HG03442 (cell line): ENCODE measurements around the gene ZNF497.
"Not testable (repeated sequence)": the region's sequence is repeated elsewhere in the genome, so short reads cannot be mapped to it uniquely, and the experiment has no call there.

Source experiments
- ATAC-seq: cut with Tn5 transposase; IDR thresholded peaks from one replicate; pipeline ENCODE4 v1.9.1; 2021; ENCODE audit warnings: mild to moderate bottlenecking, moderate library complexity; ENCODE audit not compliant: unreplicated experiment

ZNF497 gene

GRCh38 chr19:58350001-58350861, 12.3 kb downstream of the ZNF497 start:
- ATAC-seq: no peak

DNA sequence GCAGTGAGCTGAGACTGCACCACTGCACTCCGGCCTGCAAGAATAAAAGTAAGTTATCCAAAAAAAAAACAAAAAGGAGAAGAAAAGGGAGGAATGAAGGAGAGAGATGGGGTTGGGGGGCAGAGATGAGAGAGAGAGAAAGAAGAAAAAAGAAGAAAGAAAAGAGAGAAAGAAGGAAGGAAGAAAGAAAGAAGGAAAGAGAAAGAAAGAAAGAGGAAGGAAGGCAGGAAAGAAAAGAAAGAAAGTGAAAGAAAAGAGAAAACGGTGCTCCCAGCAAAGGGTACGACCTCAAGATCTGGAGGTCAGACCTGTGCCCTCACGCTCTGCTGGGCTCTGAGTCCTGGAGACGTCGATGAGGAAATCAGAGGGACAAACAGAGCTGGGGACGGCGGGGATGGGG, 13.0 kb downstream of the ZNF497 start:
- no peak for ATAC-seq

DNA sequence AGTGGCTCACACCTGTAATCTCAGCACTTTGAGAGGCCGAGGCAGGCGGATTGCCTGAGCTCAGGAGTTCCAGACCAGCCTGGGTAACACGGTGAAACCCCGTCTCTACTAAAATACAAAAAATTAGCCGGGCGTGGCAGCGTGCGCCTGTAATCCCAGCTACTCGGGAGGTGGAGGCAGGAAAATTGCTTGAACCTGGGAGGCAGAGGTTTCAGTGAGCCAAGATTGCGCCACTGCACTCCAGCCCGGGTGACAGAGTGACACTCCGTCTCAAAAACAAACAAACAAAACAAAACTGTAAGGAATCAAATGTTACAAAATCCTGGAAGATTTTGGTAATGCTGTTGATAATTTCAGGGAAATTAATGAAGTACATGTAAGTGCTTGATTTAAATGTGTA, 14.5 kb downstream of the ZNF497 start:
- ATAC-seq: not testable (repeated sequence)

DNA sequence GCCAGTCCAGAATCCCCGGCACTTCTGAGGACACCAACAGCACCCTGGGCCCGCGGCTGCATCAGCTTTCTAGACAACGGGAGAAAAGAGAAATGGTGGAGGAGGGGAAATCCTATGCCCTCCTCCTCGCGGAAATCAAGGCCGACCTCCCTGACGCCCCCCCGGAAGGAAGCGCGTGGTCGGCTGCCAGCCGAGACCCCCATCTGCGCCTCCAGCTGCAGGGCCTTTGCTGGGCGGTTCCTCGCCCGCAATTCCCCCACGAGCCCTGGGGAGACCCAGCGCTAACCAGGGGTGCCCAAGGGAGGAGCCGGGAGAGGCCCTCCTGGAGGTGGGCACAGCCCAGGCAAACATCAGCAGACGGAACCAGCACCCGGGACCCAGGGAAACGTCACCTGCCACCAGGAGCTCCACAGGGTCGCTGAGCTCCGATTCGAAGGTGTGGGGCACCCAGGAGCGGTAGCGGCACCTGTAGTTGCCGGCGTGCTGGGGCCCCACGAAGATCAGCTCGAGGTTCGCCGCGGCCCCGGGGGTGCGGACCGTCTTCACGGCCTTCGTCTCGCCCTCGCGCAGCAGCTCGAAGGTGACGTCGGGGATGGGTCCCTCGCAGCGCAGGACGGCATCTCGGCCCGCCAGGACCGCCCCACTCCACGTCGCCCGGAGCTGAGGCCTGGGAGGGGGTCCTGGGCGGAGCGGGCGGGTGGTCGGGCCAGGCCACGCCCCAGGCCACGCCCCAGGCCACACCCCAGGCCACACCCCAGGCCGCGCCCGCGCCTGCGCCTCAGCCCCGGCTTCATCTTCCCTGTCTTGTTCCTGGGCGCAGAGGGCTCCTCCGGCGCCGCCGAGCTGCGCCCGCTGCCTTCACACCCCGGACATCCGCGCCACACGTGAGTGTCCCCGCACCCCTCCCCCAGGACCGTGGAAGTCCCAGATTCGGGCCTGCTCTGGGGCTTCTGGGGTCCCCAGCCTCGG, 15.3 kb downstream of the ZNF497 start:
- ATAC-seq: peak; percentile 93

- no peak for ATAC-seq
These were observed 17.0 kb downstream of the ZNF497 start for GRCh38 chr19:58345558-58345957.

DNA sequence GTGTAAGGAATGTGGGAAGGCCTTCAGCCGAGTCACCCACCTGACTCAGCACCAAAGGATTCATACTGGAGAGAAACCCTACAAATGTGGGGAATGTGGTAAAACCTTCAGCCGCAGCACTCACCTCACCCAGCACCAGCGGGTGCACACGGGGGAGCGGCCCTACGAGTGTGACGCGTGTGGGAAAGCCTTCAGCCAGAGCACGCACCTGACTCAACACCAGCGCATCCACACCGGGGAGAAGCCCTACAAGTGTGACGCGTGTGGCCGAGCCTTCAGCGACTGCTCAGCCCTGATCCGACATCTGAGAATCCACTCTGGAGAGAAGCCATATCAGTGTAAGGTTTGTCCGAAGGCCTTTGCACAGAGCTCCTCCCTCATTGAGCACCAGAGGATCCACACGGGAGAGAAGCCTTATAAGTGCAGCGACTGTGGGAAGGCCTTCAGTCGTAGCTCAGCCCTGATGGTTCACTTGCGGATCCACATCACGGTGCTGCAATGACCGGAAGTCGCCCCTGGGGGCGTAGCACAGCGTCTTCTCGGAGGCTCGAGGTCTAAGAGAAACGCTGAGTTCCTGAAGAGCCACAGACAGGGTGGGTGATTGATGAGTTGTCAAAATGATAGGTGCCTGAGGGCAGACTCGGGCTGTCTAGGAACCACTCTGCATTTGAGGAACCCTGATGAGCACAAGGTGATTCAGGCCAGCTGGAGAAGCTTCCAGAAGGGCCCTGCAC, 23.6 kb downstream of the ZNF497 start:
- no peak for ATAC-seq

DNA sequence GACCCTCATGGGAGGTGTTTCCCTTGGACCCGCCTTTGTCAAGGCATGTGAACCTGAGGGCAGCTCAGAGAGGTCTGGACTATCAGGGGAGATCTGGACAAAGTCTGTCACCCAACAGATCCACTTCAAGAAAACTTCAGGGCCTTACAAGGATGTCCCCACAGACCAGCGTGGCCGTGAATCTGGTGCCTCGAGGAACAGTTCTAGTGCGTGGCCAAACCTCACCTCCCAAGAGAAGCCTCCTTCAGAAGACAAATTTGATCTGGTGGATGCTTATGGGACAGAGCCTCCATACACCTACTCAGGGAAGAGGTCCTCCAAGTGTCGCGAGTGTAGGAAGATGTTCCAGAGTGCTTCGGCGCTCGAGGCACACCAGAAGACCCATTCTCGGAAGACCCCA, 24.2 kb downstream of the ZNF497 start:
- no peak for ATAC-seq

GRCh38 chr19:58336820-58337219, 25.7 kb downstream of the ZNF497 start:
- no peak for ATAC-seq

- no peak for ATAC-seq
These were observed 26.3 kb downstream of the ZNF497 start for GRCh38 chr19:58336216-58336615.

DNA sequence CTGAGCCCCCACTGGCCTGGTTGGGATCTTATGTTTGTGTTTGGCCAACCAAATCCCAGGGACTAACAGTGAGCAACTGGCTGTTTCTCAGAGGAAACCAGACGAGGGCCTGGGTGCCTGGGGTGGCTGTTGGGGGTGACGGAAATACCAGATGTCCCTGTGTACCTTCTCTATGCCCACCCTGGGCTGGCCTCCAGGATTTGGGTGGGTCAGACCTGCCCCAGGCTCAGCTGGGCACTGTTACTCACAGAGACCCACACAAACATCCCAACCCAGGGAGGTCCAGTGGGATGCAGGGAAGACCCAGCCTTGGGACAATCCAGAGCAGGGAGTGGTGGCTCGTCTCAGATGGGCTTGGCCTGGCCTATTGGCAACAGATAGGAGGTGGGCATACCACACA, 26.9 kb downstream of the ZNF497 start:
- ATAC-seq: no peak

DNA sequence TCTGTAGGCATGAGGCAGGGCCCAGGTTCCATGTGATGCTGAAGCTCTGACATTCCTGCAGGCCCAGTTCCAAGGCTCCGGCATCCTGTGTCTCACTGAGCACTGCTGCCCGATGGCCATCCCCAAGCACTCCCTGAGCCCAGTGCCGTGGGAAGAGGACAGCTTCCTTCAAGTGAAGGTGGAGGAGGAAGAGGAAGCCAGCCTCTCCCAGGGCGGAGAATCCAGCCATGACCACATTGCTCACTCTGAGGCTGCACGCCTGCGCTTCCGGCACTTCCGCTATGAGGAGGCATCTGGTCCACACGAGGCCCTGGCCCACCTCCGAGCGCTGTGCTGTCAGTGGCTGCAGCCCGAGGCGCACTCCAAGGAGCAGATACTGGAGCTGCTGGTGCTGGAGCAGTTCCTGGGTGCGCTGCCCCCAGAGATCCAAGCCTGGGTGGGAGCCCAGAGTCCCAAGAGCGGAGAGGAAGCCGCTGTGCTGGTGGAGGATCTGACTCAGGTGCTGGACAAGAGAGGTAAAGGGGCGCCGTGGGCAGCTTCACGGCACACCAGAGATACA, 27.8 kb downstream of the ZNF497 start:
- no peak for ATAC-seq

DNA sequence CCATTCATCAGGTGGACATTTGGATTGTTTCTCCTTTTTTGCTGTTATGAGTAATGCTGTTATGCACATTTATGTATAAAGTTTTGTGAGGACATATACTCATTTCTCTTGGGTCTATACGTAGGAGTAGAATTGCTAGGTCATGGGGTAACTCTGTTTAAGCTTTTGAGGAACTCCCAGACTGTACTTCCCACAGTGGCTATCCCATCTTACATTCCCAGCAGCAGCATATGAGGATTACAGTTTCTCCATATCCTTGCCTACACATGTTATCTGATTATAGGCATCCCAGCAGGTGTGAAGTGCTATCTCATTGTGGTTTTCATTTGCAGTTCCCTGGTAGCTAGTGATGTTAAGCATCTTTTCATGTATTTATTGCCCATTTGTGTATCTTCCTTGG, 29.9 kb downstream of the ZNF497 start:
- ATAC-seq: no peak

DNA sequence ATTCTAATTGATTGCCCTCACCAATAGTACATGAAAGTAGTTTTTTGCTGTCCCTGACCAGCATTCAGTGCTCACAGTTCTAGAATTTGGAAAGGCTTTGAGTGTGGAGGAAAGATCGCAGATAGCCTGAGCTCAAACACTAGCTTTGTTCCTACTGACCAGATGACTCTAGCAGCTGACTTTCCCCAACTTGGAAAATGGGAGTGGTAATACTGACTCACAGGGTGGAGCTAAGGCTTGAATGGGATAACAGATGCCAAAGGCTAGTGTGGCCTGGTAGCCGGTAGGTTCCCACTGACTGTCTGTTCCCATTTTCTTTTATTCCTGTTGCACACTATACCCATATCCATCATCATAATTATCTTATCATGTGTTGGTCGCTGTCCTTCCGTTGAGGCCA, 32.1 kb downstream of the ZNF497 start:
- ATAC-seq: no peak

GRCh38 chr19:58328999-58329398, 33.6 kb downstream of the ZNF497 start:
- ATAC-seq: no peak

GRCh38 chr19:58326914-58327726, 35.4 kb downstream of the ZNF497 start, which contains the start of gene ZSCAN22:
ZSCAN22 (plus strand) TSS chr19:58326994; CDS start chr19:58334803, 7,809 bp downstream.
- peak; percentile 79 for ATAC-seq

DNA sequence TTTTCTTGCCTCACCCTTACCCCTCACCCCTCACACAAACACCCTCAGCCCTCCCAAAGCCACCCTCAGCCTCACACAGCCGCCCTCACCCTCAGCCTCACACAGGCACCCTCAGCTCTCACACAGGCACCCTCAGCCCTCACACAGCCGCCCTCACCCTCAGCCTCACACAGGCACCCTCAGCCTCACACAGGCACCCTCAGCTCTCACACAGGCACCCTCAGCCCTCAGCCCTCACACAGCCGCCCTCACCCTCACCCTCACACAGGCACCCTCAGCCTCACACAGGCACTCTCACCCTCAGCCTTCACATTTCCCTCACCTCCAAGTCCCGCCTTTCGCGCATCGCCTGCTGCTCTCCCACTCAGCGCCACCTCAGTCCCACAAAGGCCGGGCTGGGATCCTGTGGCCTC, 36.0 kb downstream of the ZNF497 start:
- no peak for ATAC-seq

DNA sequence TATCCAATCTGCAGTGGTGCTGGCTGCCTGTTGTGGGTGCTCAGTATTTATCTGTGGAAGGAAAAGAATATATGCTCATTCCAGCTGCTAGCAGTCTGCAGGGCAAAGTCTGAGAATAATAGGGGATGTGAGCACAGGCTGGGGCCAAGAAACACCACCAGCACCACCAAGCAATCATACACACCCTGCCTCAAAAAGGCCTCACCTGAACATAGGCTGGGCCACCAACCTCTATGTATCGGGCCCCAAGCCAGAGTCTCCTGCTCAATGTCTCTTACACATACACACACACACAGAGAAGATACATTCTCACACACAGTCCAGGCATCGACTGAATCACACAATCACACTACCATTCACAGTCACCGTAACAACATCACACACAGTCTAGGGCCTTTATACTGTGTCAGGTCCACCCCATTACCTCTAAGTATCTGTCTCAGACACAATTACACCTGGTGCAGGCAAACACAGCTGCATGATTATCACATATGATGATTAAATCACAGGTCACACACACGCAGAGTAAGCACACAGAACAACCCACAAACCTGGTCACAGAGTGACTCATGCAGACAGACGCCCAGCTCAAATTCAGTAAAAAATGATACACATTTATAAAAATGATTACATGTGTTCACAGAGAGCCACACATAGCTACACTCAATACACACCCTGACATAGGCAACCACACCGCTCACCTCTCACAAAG, 37.1 kb downstream of the ZNF497 start:
- no peak for ATAC-seq

- no peak for ATAC-seq
These were observed 43.3 kb downstream of the ZNF497 start for GRCh38 chr19:58319241-58319640.

GRCh38 chr19:58318297-58318696, 44.3 kb downstream of the ZNF497 start:
- no peak for ATAC-seq
